HepG2 (cell line): ENCODE measurements around the gene CEP76. TPM values are rescaled to one million over a fixed set of nuclear protein-coding genes. Genes with fewer than 3 reads are reported as not detected.
A peak's percentile ranks its signal among the peaks of the same experiment; 100 is the strongest.

ENCODE experiments used
- BRD4 ChIP-seq: sonication (generic); formaldehyde crosslinking; IDR thresholded peaks from 2 replicates; pipeline ENCODE4 v1.4.0; 2020; ENCODE audit warnings: missing genetic modification reagents
- CBFB ChIP-seq: sonication (generic); formaldehyde crosslinking; IDR thresholded peaks from 2 replicates; pipeline ENCODE4 v1.4.0; 2020; ENCODE audit warnings: missing genetic modification reagents
- FOXK2 ChIP-seq: fragments of 450-650 bp; IDR thresholded peaks from 2 replicates; pipeline ENCODE4 v1.6.1; 2016
- HOXD1 ChIP-seq: sonication (generic); formaldehyde crosslinking; IDR thresholded peaks from 2 replicates; pipeline ENCODE4 v1.5.0; 2020; ENCODE audit warnings: missing genetic modification reagents
- MTA1 ChIP-seq: sonication (generic); formaldehyde crosslinking; IDR thresholded peaks from 2 replicates; pipeline ENCODE4 v1.4.0; 2020; ENCODE audit warnings: missing genetic modification reagents, mild to moderate bottlenecking, borderline replicate concordance
- ZBTB37 ChIP-seq: sonication (generic); formaldehyde crosslinking; IDR thresholded peaks from 2 replicates; pipeline ENCODE4 v1.4.0; 2020; ENCODE audit warnings: mild to moderate bottlenecking, missing genetic modification reagents
- ZNF468 ChIP-seq: sonication (generic); formaldehyde crosslinking; IDR thresholded peaks from 2 replicates; pipeline ENCODE4 v1.8.0; 2022; ENCODE audit warnings: mild to moderate bottlenecking, moderate library complexity, missing genetic modification reagents
- polyA plus RNA-seq, 8 experiments: library from polyadenylated mRNA; depleted of rRNA in 3 of 8; stranded (reverse) in 7 of 8; unstranded in 1 of 8; fragments of >200 nt; fragmentation: Illumina TruSeq in 4 of 8; extraction: Trizol in 4 of 8; gene quantifications; 2 replicates each; pipeline versions ENCODE4 v1.2.1 to v1.2.3, GENCODE V29; 2011 to 2016; ENCODE audit warnings: low read depth in 4 of 8, missing spikeins in 1 of 8, mixed read lengths in 1 of 8; ENCODE audit not compliant: insufficient read depth in 1 of 8
- total RNA-seq, 5 experiments: library from RNA; depleted of rRNA; stranded (reverse); fragments of >200 nt; fragmentation: Illumina TruSeq; extraction: Trizol; gene quantifications; 2 replicates each; pipeline ENCODE4 v1.2.3, GENCODE V29; 2016; ENCODE audit warnings: low read depth in 1 of 5
- TF ChIP-seq, protein P1 (sequence below): sonication (generic); formaldehyde crosslinking; IDR thresholded peaks from 2 replicates; pipeline ENCODE4 v1.4.0; 2020; ENCODE audit warnings: missing genetic modification reagents, borderline replicate concordance
- TF ChIP-seq, protein P2 (sequence below): sonication (generic); formaldehyde crosslinking; IDR thresholded peaks from 2 replicates; pipeline ENCODE4 v1.8.1; 2023; ENCODE audit warnings: missing genetic modification reagents, mild to moderate bottlenecking, borderline replicate concordance
- TF ChIP-seq, protein P3 (sequence below): sonication (generic); formaldehyde crosslinking; IDR thresholded peaks from 2 replicates; pipeline ENCODE4 v1.4.0; 2020; ENCODE audit warnings: missing genetic modification reagents
- TF ChIP-seq, protein P4 (sequence below): sonication (generic); formaldehyde crosslinking; IDR thresholded peaks from 2 replicates; pipeline ENCODE4 v1.4.0; 2020; ENCODE audit warnings: mild to moderate bottlenecking, missing genetic modification reagents
- TF ChIP-seq, protein P5 (sequence below): sonication (generic); formaldehyde crosslinking; IDR thresholded peaks from 2 replicates; pipeline ENCODE4 v1.4.0; 2020; ENCODE audit warnings: missing genetic modification reagents; ENCODE audit errors: not compliant biosample characterization

CEP76 gene
- total and polyA plus RNA-seq, 2 of the 13 experiments (the other 11 are each of a cell fraction or from before 2014, with no cell fraction given): 13.9 to 15.1 TPM

- TF ChIP-seq, protein P1, sequence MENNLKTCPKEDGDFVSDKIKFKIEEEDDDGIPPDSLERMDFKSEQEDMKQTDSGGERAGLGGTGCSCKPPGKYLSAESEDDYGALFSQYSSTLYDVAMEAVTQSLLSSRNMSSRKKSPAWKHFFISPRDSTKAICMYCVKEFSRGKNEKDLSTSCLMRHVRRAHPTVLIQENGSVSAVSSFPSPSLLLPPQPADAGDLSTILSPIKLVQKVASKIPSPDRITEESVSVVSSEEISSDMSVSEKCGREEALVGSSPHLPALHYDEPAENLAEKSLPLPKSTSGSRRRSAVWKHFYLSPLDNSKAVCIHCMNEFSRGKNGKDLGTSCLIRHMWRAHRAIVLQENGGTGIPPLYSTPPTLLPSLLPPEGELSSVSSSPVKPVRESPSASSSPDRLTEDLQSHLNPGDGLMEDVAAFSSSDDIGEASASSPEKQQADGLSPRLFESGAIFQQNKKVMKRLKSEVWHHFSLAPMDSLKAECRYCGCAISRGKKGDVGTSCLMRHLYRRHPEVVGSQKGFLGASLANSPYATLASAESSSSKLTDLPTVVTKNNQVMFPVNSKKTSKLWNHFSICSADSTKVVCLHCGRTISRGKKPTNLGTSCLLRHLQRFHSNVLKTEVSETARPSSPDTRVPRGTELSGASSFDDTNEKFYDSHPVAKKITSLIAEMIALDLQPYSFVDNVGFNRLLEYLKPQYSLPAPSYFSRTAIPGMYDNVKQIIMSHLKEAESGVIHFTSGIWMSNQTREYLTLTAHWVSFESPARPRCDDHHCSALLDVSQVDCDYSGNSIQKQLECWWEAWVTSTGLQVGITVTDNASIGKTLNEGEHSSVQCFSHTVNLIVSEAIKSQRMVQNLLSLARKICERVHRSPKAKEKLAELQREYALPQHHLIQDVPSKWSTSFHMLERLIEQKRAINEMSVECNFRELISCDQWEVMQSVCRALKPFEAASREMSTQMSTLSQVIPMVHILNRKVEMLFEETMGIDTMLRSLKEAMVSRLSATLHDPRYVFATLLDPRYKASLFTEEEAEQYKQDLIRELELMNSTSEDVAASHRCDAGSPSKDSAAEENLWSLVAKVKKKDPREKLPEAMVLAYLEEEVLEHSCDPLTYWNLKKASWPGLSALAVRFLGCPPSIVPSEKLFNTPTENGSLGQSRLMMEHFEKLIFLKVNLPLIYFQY (CRISPR knock-in tag): no peak
- TF ChIP-seq MTA1 (CRISPR knock-in tag) (no peak), ZBTB37 (CRISPR knock-in tag) (0 out of 2 replicates have a peak, but pooled peaks have one; percentile 56), HOXD1 (CRISPR knock-in tag) (no peak), ZNF468 (CRISPR knock-in tag) (0 out of 2 replicates have a peak, but pooled peaks have one; percentile 53), BRD4 (CRISPR knock-in tag) (no peak), FOXK2 (no peak), CBFB (CRISPR knock-in tag) (0 out of 2 replicates have a peak, but pooled peaks have one; percentile 53)
- TF ChIP-seq, protein P2, sequence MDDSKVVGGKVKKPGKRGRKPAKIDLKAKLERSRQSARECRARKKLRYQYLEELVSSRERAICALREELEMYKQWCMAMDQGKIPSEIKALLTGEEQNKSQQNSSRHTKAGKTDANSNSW (CRISPR knock-in tag): no peak; the same call in 1 of the 2 replicates
- TF ChIP-seq, protein P3, sequence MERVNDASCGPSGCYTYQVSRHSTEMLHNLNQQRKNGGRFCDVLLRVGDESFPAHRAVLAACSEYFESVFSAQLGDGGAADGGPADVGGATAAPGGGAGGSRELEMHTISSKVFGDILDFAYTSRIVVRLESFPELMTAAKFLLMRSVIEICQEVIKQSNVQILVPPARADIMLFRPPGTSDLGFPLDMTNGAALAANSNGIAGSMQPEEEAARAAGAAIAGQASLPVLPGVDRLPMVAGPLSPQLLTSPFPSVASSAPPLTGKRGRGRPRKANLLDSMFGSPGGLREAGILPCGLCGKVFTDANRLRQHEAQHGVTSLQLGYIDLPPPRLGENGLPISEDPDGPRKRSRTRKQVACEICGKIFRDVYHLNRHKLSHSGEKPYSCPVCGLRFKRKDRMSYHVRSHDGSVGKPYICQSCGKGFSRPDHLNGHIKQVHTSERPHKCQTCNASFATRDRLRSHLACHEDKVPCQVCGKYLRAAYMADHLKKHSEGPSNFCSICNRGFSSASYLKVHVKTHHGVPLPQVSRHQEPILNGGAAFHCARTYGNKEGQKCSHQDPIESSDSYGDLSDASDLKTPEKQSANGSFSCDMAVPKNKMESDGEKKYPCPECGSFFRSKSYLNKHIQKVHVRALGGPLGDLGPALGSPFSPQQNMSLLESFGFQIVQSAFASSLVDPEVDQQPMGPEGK (CRISPR knock-in tag): peak; percentile 75; the same call in 1 of the 2 replicates
- TF ChIP-seq, protein P4, sequence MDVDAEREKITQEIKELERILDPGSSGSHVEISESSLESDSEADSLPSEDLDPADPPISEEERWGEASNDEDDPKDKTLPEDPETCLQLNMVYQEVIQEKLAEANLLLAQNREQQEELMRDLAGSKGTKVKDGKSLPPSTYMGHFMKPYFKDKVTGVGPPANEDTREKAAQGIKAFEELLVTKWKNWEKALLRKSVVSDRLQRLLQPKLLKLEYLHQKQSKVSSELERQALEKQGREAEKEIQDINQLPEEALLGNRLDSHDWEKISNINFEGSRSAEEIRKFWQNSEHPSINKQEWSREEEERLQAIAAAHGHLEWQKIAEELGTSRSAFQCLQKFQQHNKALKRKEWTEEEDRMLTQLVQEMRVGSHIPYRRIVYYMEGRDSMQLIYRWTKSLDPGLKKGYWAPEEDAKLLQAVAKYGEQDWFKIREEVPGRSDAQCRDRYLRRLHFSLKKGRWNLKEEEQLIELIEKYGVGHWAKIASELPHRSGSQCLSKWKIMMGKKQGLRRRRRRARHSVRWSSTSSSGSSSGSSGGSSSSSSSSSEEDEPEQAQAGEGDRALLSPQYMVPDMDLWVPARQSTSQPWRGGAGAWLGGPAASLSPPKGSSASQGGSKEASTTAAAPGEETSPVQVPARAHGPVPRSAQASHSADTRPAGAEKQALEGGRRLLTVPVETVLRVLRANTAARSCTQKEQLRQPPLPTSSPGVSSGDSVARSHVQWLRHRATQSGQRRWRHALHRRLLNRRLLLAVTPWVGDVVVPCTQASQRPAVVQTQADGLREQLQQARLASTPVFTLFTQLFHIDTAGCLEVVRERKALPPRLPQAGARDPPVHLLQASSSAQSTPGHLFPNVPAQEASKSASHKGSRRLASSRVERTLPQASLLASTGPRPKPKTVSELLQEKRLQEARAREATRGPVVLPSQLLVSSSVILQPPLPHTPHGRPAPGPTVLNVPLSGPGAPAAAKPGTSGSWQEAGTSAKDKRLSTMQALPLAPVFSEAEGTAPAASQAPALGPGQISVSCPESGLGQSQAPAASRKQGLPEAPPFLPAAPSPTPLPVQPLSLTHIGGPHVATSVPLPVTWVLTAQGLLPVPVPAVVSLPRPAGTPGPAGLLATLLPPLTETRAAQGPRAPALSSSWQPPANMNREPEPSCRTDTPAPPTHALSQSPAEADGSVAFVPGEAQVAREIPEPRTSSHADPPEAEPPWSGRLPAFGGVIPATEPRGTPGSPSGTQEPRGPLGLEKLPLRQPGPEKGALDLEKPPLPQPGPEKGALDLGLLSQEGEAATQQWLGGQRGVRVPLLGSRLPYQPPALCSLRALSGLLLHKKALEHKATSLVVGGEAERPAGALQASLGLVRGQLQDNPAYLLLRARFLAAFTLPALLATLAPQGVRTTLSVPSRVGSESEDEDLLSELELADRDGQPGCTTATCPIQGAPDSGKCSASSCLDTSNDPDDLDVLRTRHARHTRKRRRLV: peak; percentile 84; the same call in 1 of the 2 replicates
- TF ChIP-seq, protein P5, sequence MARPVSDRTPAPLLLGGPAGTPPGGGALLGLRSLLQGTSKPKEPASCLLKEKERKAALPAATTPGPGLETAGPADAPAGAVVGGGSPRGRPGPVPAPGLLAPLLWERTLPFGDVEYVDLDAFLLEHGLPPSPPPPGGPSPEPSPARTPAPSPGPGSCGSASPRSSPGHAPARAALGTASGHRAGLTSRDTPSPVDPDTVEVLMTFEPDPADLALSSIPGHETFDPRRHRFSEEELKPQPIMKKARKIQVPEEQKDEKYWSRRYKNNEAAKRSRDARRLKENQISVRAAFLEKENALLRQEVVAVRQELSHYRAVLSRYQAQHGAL (CRISPR knock-in tag): no peak
These were observed at the start of gene CEP76, which contains the start of gene PSMG2 (continued) for GRCh38 chr18:12702221-12703095.
